H1 (cell line): ENCODE measurements around the gene KRTAP12-2. TPM values are rescaled to one million over a fixed set of nuclear protein-coding genes. Genes with fewer than 3 reads are reported as not detected.

ENCODE experiments used
- CTCF ChIA-PET: fragments of 300-600 bp; sonication (Branson Sonifier 250); formaldehyde crosslinking; loops from one replicate; lab custom pipeline; 2021; ENCODE audit not compliant: partially characterized antibody; lab: Charles Lee
- POLR2A ChIA-PET: fragments of 300-600 bp; sonication (Branson Sonifier 250); formaldehyde crosslinking; loops from one replicate; lab custom pipeline; 2021; ENCODE audit warnings: inconsistent platforms; ENCODE audit not compliant: partially characterized antibody; lab: Charles Lee
- DNase-seq, 2 experiments: peaks; one replicate each; pipeline versions ENCODE4 v3.0.0 to v3.0.0-alpha.2; 2010 to 2022; ENCODE audit warnings: low spot score in 2 of 2, low read depth in 1 of 2, mixed read lengths in 1 of 2
- FAIRE-seq: peaks from 2 replicates; lab custom pipeline; 2011; peaks lifted over from hg19 to GRCh38; lab: Jason Lieb, UNC
- H2AFZ ChIP-seq: 2 replicates; pipeline ENCODE4 v1.8.1; 2012; ENCODE audit warnings: low read length, inconsistent platforms
- H2AK5ac ChIP-seq: 2 replicates; pipeline ENCODE4 v1.6.1; 2013; ENCODE audit warnings: low read depth, low read length
- H2BK120ac ChIP-seq: replicated peaks from 2 replicates; pipeline ENCODE3; 2013; ENCODE audit warnings: low read depth, low read length, inconsistent platforms
- H2BK12ac ChIP-seq: 2 replicates; pipeline ENCODE4 v1.6.1; 2013; ENCODE audit warnings: low read depth, low read length
- H2BK15ac ChIP-seq: 2 replicates; pipeline ENCODE4 v1.6.1; 2013; ENCODE audit warnings: low read length
- H2BK20ac ChIP-seq: 2 replicates; pipeline ENCODE4 v1.6.1; 2013; ENCODE audit warnings: low read length
- H2BK5ac ChIP-seq: 2 replicates; pipeline ENCODE4 v1.6.1; 2013; ENCODE audit warnings: low read depth, low read length
- H3K14ac ChIP-seq: 2 replicates; pipeline ENCODE4 v1.6.1; 2013; ENCODE audit warnings: inconsistent platforms; ENCODE audit not compliant: insufficient read length
- H3K18ac ChIP-seq: 2 replicates; pipeline ENCODE4 v1.6.1; 2013; ENCODE audit warnings: low read length; ENCODE audit errors: extremely low read depth
- H3K23ac ChIP-seq: 2 replicates; pipeline ENCODE4 v1.6.1; 2013; ENCODE audit warnings: inconsistent platforms; ENCODE audit not compliant: insufficient read length
- H3K23me2 ChIP-seq: 2 replicates; pipeline ENCODE4 v1.6.1; 2013; ENCODE audit warnings: low read depth, low read length
- H3K27ac ChIP-seq: 2 replicates; pipeline ENCODE4 v1.6.1; 2011; ENCODE audit warnings: low read depth, low read length, inconsistent platforms
- H3K27me3 ChIP-seq, 4 experiments: replicated peaks in 1 of 4; 1 replicate in 1 of 4; 2 replicates in 3 of 4; pipeline versions ENCODE4 v1.6.1 to v1.8.1; 2011 to 2013; ENCODE audit warnings: low read length in 3 of 4, mild to moderate bottlenecking in 3 of 4, inconsistent platforms in 2 of 4, mixed read lengths in 2 of 4, moderate library complexity in 1 of 4; ENCODE audit not compliant: control insufficient read depth in 3 of 4, insufficient read depth in 3 of 4; ENCODE audit errors: extremely low read depth in 1 of 4
- H3K36me3 ChIP-seq, 4 experiments: 2 replicates each; pipeline versions ENCODE4 v1.6.1 to v1.8.1; 2011 to 2013; ENCODE audit warnings: mild to moderate bottlenecking in 4 of 4, low read length in 3 of 4, moderate library complexity in 2 of 4, control low read depth in 1 of 4, inconsistent platforms in 1 of 4; ENCODE audit not compliant: insufficient read depth in 4 of 4, control insufficient read depth in 2 of 4
- H3K4ac ChIP-seq: replicated peaks from 2 replicates; pipeline ENCODE3; 2013; ENCODE audit warnings: low read length, low read depth, mixed read lengths, inconsistent platforms; ENCODE audit not compliant: insufficient read length
- H3K4me1 ChIP-seq, 4 experiments: replicated peaks in 1 of 4; 1 replicate in 1 of 4; 2 replicates in 3 of 4; pipeline versions ENCODE4 v1.6.1 to v1.8.1; 2011 to 2013; ENCODE audit warnings: low read length in 3 of 4, inconsistent platforms in 2 of 4, mixed read lengths in 1 of 4; ENCODE audit not compliant: insufficient read depth in 4 of 4, control insufficient read depth in 3 of 4
- H3K4me2 ChIP-seq, 2 experiments: 2 replicates each; pipeline versions ENCODE4 v1.6.1 to v1.8.1; 2011 to 2013; ENCODE audit warnings: low read depth in 2 of 2, low read length in 2 of 2, control low read depth in 1 of 2, inconsistent platforms in 1 of 2, mild to moderate bottlenecking in 1 of 2; ENCODE audit not compliant: insufficient read depth in 1 of 2
- H3K4me3 ChIP-seq, 4 experiments: fragments of 200-600, 300-600 bp in 1 of 4; sonication (generic), shearing (Covaris generic), sonication (Bioruptor Twin) in 1 of 4; 2 replicates each; pipeline versions ENCODE4 v1.5.1 to v1.8.1; 2011 to 2016; ENCODE audit warnings: low read length in 4 of 4, low read depth in 3 of 4, control low read depth in 2 of 4, inconsistent platforms in 2 of 4, mild to moderate bottlenecking in 2 of 4, mixed read lengths in 1 of 4, moderate library complexity in 1 of 4; ENCODE audit not compliant: insufficient read depth in 2 of 4; ENCODE audit errors: extremely low read depth in 1 of 4
- H3K56ac ChIP-seq: replicated peaks from 2 replicates; pipeline ENCODE3; 2013; ENCODE audit warnings: low read depth, mild to moderate bottlenecking, mixed read lengths, low read length, inconsistent platforms; ENCODE audit not compliant: insufficient read length
- H3K79me1 ChIP-seq: 2 replicates; pipeline ENCODE4 v1.6.1; 2013; ENCODE audit warnings: low read depth, low read length, control low read depth
- H3K79me2 ChIP-seq, 2 experiments: 2 replicates each; pipeline versions ENCODE4 v1.6.1 to v1.8.1; 2012 to 2013; ENCODE audit warnings: low read length in 2 of 2, mild to moderate bottlenecking in 2 of 2, inconsistent platforms in 1 of 2; ENCODE audit not compliant: insufficient read depth in 2 of 2, control insufficient read depth in 1 of 2
- H3K9ac ChIP-seq, 4 experiments: replicated peaks in 1 of 4; 1 replicate in 1 of 4; 2 replicates in 3 of 4; pipeline versions ENCODE4 v1.6.1 to v1.8.1; 2011 to 2013; ENCODE audit warnings: low read depth in 3 of 4, low read length in 3 of 4, control low read depth in 2 of 4, mild to moderate bottlenecking in 2 of 4, moderate library complexity in 2 of 4, inconsistent platforms in 1 of 4; ENCODE audit errors: extremely low read depth in 1 of 4
- H3K9me3 ChIP-seq, 2 experiments: 2 replicates each; pipeline versions ENCODE4 v1.6.1 to v1.8.1; 2012 to 2013; ENCODE audit warnings: mild to moderate bottlenecking in 2 of 2, moderate library complexity in 2 of 2, control low read depth in 1 of 2, inconsistent platforms in 1 of 2, low read depth in 1 of 2, low read length in 1 of 2, mixed read lengths in 1 of 2; ENCODE audit not compliant: insufficient read depth in 2 of 2
- H4K20me1 ChIP-seq, 2 experiments: replicated peaks in 1 of 2; 2 replicates each; pipeline versions ENCODE3 to v1.8.1; 2011 to 2013; ENCODE audit warnings: inconsistent platforms in 2 of 2, low read length in 2 of 2, mild to moderate bottlenecking in 1 of 2; ENCODE audit not compliant: insufficient read depth in 2 of 2, control insufficient read depth in 1 of 2
- H4K5ac ChIP-seq: 2 replicates; pipeline ENCODE4 v1.6.1; 2013; ENCODE audit warnings: low read length, low read depth, mixed read lengths, inconsistent platforms; ENCODE audit not compliant: insufficient read length
- H4K8ac ChIP-seq: 2 replicates; pipeline ENCODE4 v1.8.0; 2013; ENCODE audit warnings: mild to moderate bottlenecking, moderate library complexity, low read length, inconsistent platforms; ENCODE audit not compliant: insufficient read depth; ENCODE audit errors: extremely low read depth
- H4K91ac ChIP-seq: replicated peaks from 2 replicates; pipeline ENCODE3; 2013; ENCODE audit warnings: low read length, mixed read lengths, inconsistent platforms; ENCODE audit not compliant: insufficient read length
- E2F6 ChIP-seq: IDR thresholded peaks from 2 replicates; pipeline ENCODE4 v1.6.1; 2012; ENCODE audit warnings: inconsistent platforms
- KDM4A ChIP-seq: IDR thresholded peaks from one replicate; pipeline ENCODE4 v1.7.1; 2012; ENCODE audit warnings: low read depth, mild to moderate bottlenecking, moderate library complexity, low read length, inconsistent platforms; ENCODE audit not compliant: severe bottlenecking
- RNF2 ChIP-seq: fragments of 200-900, 300-1000 bp; sonication (generic); IDR thresholded peaks from 2 replicates; pipeline ENCODE4 v1.7.1; 2016; ENCODE audit warnings: borderline replicate concordance, low read depth, mild to moderate bottlenecking, antibody characterized with exemption, low read length; ENCODE audit not compliant: poor library complexity, severe bottlenecking; ENCODE audit errors: missing control alignments
- WGBS, 2 experiments: shearing (Covaris generic) in 1 of 2; methylation state at CpG; one replicate each; pipeline versions ENCODE4 v1.1.6 to v1.1.7; 2013 to 2015; ENCODE audit warnings: low lambda C conversion rate in 2 of 2, mixed read lengths in 2 of 2, inconsistent platforms in 1 of 2, low coverage in 1 of 2, missing lambda C conversion rate in 1 of 2; ENCODE audit not compliant: insufficient replicate concordance in 2 of 2, insufficient coverage in 1 of 2, insufficient read length in 1 of 2; ENCODE audit errors: extremely low coverage in 1 of 2, missing lambda C conversion rate in 1 of 2; 5-methylcytosine and 5-hydroxymethylcytosine counted together
- polyA plus RNA-seq, 7 experiments: library from polyadenylated mRNA; depleted of rRNA in 3 of 7; stranded (reverse) in 5 of 7; unstranded in 2 of 7; fragments of >200 nt in 5 of 7; fragments of 200-250 nt in 2 of 7; gene quantifications; 1 replicate in 5 of 7; 2 replicates in 1 of 7; 4 replicates in 1 of 7; pipeline versions ENCODE4 v1.2.1 to v1.2.3, GENCODE V29; 2011 to 2013; ENCODE audit warnings: missing spikeins in 2 of 7, mixed read lengths in 2 of 7
- total RNA-seq: library from RNA; stranded (reverse); fragmentation: NEBNext Ultra II Directional; extraction: Animal tissue kit (Norgen Biotek cat#: 25700); gene quantifications from 2 replicates; pipeline ENCODE4 v1.2.1, GENCODE V29; 2021
- TF ChIP-seq, protein P1 (sequence below): IDR thresholded peaks from 2 replicates; pipeline ENCODE4 v1.6.1; 2011; ENCODE audit warnings: low read depth, mild to moderate bottlenecking, low read length; ENCODE audit not compliant: insufficient read depth

Gene KRTAP12-2
- total and polyA plus RNA-seq, 2 of the 8 experiments (the other 6 are each of a cell fraction or from before 2014, with no cell fraction given) = 0.50 TPM; not detected in 1

DNA sequence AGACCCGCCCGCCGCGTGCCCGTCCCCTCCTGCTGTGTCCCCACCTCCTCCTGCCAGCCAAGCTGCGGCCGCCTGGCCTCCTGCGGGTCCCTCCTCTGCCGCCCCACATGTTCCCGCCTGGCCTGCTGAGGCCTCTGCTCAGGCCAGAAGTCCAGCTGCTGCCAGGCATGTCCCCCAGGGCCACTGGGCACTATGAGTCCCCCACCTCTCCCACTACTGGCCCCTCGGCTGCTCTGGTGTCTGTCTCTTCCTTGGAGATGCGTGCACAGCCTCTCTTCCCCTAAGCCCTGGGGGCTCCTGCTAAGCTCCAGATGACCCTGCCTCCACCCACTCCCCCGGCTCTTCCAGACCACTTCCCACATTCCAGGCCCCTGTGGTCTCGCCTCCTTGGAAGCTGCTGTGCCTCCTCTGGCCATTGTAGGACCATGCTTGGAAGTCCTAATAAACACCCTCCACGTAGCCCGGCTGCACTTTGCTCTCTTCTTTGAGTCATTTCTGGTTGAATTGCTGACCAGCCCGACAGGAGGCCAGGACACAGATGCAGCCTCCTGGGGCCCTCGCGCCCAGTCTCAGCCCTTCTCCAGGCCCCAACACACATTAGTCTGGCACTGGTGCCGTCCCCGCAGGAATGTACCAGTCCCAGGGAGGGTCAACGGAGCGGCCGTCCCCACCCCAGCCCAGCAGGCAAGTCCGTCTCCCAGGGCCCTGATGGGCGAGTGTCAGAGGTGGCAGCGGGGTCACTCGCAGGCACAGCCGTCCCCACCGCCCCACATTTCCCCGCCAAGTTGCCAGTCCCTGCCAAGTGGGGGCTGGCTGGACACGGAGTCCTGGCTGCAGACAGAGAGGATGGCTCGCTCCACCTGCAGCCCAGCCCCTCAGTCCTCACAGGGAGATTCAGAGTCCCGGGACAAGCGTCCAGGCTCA is 31.3 kb upstream of the KRTAP12-2 start:
- Histone ChIP-seq H2AFZ (no peak overlapping the region), H2BK15ac (peak overlapping the region; percentile 88; the same call in 1 of the 2 replicates), H3K18ac (peak overlapping the region; percentile 95), H3K4me1 (peaks cover 3 to 46% (median 29%) of the 10 kb centered on the region in 4 experiments), H3K23me2 (no peaks in the 10 kb centered on the region), H3K56ac (peak overlapping the region; percentile 40), H4K5ac (peak overlapping the region; percentile 5), H2BK120ac (no peak overlapping the region), H2BK5ac (peak overlapping the region; percentile 71; the same call in 1 of the 2 replicates), H3K27ac (peak overlapping the region; percentile 26; the same call in 1 of the 2 replicates), H2BK20ac (peak overlapping the region; percentile 61; the same call in 1 of the 2 replicates), H3K4me3 (no peak overlapping the region), H3K79me1 (peaks cover 3% of the 10 kb centered on the region; the same call in 1 of the 2 replicates), H3K27me3 (no peaks in the 10 kb centered on the region; a peak in 2 of 7 replicates), H4K91ac (peak overlapping the region; percentile 59), H3K14ac (no peak overlapping the region), H4K20me1 (peaks cover 0 to 2% of the 10 kb centered on the region in 2 experiments), H2AK5ac (0 out of 2 replicates have a peak overlapping the region, but pooled peaks have one; percentile 61), H3K4me2 (peak overlapping the region; percentile 2 to 21; a peak in 2 of 4 replicates), H3K9me3 (no peaks in the 10 kb centered on the region), H3K23ac (no peak overlapping the region), H3K9ac (no peak overlapping the region), H2BK12ac (peak overlapping the region; percentile 80; the same call in 1 of the 2 replicates), H3K36me3 (no peaks in the 10 kb centered on the region), H4K8ac (peak overlapping the region; percentile 35; the same call in 1 of the 2 replicates), H3K79me2 (no peaks in the 10 kb centered on the region), H3K4ac (no peak overlapping the region)
- FAIRE-seq (no peak), DNase-seq (no peak)
- POLR2A ChIA-PET = interaction anchor here (0.7 to 1.3 kb wide), 7 partner anchors 9 to 119 kb away, joined by 3 to 5 read pairs (median 3); no protein-coding TSS in a partner anchor
- WGBS, 2 experiments = 66% methylated on average over 30 of the region's 35 CpGs; no CpG with 5 or more reads in 1 of the 2 experiments
- CTCF ChIA-PET = interaction anchor here (0.8 to 3.8 kb wide), 16 partner anchors 10 to 179 kb away, joined by 3 to 15 read pairs (median 4); partner anchors contain the start of genes KRTAP10-6 and TSPEAR
- TF ChIP-seq RNF2 (no peak), E2F6 (peak; percentile 28; the same call in 1 of the 2 replicates), KDM4A (no peak)
- TF ChIP-seq, protein P1, sequence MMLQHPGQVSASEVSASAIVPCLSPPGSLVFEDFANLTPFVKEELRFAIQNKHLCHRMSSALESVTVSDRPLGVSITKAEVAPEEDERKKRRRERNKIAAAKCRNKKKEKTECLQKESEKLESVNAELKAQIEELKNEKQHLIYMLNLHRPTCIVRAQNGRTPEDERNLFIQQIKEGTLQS = no peak
